Glomerular endothelial cell (primary cell): Measurements from ENCODE around the gene BRD1. TPM values are rescaled to one million over a fixed set of nuclear protein-coding genes. Genes with fewer than 3 reads are reported as not detected.
"Not testable (repeated sequence)": the region's sequence is repeated elsewhere in the genome, so short reads cannot be mapped to it uniquely, and the experiment has no call there.

Experiments
- DNase-seq: peaks from one replicate; pipeline ENCODE4 v3.0.0-alpha.2; 2011; ENCODE audit warnings: low read depth, low spot score; ENCODE audit errors: extremely low read depth
- total RNA-seq: library from RNA; depleted of rRNA; stranded (reverse); fragments of >200 nt; gene quantifications from 2 replicates; pipeline ENCODE4 v1.2.3, GENCODE V29; 2015

The BRD1 gene
- total RNA-seq, 1 donor from 2014 or later = 30.9 TPM

- no peak for DNase-seq
These were observed 56.2 kb downstream of the BRD1 start for GRCh38 chr22:49771266-49772065.

GRCh38 chr22:49770547-49771265 lies 57.0 kb downstream of the BRD1 start:
- no peak for DNase-seq

- DNase-seq = no peak
These were observed 57.8 kb downstream of the BRD1 start for GRCh38 chr22:49769691-49770546.

GRCh38 chr22:49768951-49769690 lies 58.6 kb downstream of the BRD1 start:
- DNase-seq = no peak

- DNase-seq = no peak
These were observed 59.4 kb downstream of the BRD1 start for GRCh38 chr22:49768077-49768910.

- DNase-seq = no peak
These were observed 60.2 kb downstream of the BRD1 start for GRCh38 chr22:49767355-49768062.

- no peak for DNase-seq
These were observed 61.7 kb downstream of the BRD1 start for GRCh38 chr22:49765951-49766350.

GRCh38 chr22:49765091-49765771 lies 62.4 kb downstream of the BRD1 start:
- DNase-seq = no peak

- DNase-seq = no peak
These were observed 63.5 kb downstream of the BRD1 start for GRCh38 chr22:49764127-49764581.

GRCh38 chr22:49763696-49764095 lies 64.0 kb downstream of the BRD1 start:
- no peak for DNase-seq

- no peak for DNase-seq
These were observed 64.5 kb downstream of the BRD1 start for GRCh38 chr22:49763138-49763537.

- DNase-seq = not testable (repeated sequence)
These were observed 65.1 kb downstream of the BRD1 start for GRCh38 chr22:49762571-49762970.

- DNase-seq = no peak
These were observed 65.8 kb downstream of the BRD1 start for GRCh38 chr22:49761836-49762235.

- no peak for DNase-seq
These were observed 66.8 kb downstream of the BRD1 start for GRCh38 chr22:49760630-49761571.

GRCh38 chr22:49760280-49760629 lies 67.4 kb downstream of the BRD1 start:
- no peak for DNase-seq

GRCh38 chr22:49756676-49757075 lies 71.0 kb downstream of the BRD1 start:
- DNase-seq = no peak

GRCh38 chr22:49756201-49756600 lies 71.5 kb downstream of the BRD1 start:
- DNase-seq = no peak
